GM13976 (cell line): ENCODE data around the gene REV3L.

Experiments
- DNase-seq: peaks from one replicate; pipeline ENCODE4 v3.0.0; 2012; ENCODE audit warnings: low spot score
- CTCF ChIP-seq: IDR thresholded peaks from 2 replicates; pipeline ENCODE4 v1.5.1; 2012; ENCODE audit warnings: borderline replicate concordance, mild to moderate bottlenecking; ENCODE audit not compliant: insufficient read depth; ENCODE audit errors: extremely low read depth, missing control alignments, control extremely low read depth
- in situ Hi-C: fragments of 300-500 bp; cut with MboI; formaldehyde crosslinking; loops from one replicate; pipeline ENCODE4 v1.12.0; 2022; ENCODE audit warnings: low sequenced_read_pairs, mixed read lengths, inconsistent platforms; ENCODE audit not compliant: unreplicated experiment

REV3L gene

GRCh38 chr6:111423960-111424846 lies 58.8 kb downstream of the REV3L start:
- in situ Hi-C loops = no loop called here
- no peak for DNase-seq
- TF ChIP-seq CTCF = no peak

- in situ Hi-C loops = no loop called here
- TF ChIP-seq CTCF = no peak
- DNase-seq = no peak
Observed at GRCh38 chr6:111423055-111423633, 59.9 kb downstream of the REV3L start.

- in situ Hi-C loops = no loop called here
- no peak for DNase-seq
- TF ChIP-seq CTCF = no peak
Observed at GRCh38 chr6:111418971-111419693, 63.9 kb downstream of the REV3L start.

- in situ Hi-C loops = no loop called here
- DNase-seq = no peak
- TF ChIP-seq CTCF = no peak
Observed at GRCh38 chr6:111417946-111418345, 65.1 kb downstream of the REV3L start.

GRCh38 chr6:111417181-111417585 lies 65.8 kb downstream of the REV3L start:
- in situ Hi-C loops = no loop called here
- TF ChIP-seq CTCF = no peak
- DNase-seq = no peak

GRCh38 chr6:111416529-111416928 lies 66.5 kb downstream of the REV3L start:
- TF ChIP-seq CTCF = no peak
- DNase-seq = no peak
- in situ Hi-C loops = no loop called here
